HG02840 (cell line): Measurements from ENCODE around the gene ADM2.

Source experiments
- ATAC-seq: cut with Tn5 transposase; IDR thresholded peaks from one replicate; pipeline ENCODE4 v1.9.1; 2021; ENCODE audit warnings: mild to moderate bottlenecking, moderate library complexity, moderate number of reproducible peaks; ENCODE audit not compliant: unreplicated experiment, low FRiP score

The ADM2 gene

GRCh38 chr22:50483106-50483505 is 1.8 kb downstream of the ADM2 start:
- ATAC-seq = no peak

- ATAC-seq = no peak
Measured at GRCh38 chr22:50483556-50483955, 2.2 kb downstream of the ADM2 start.

GRCh38 chr22:50483977-50484853 is 2.9 kb downstream of the ADM2 start:
- ATAC-seq = no peak

GRCh38 chr22:50485221-50486131 is 4.1 kb downstream of the ADM2 start:
- no peak for ATAC-seq

GRCh38 chr22:50486561-50487289 is 5.4 kb downstream of the ADM2 start, which contains the start of gene MIOX:
Gene MIOX (plus strand): TSS chr22:50486859. CDS start chr22:50486898, 39 bp downstream.
- no peak for ATAC-seq

- no peak for ATAC-seq
Measured at GRCh38 chr22:50487290-50488005, 6.1 kb downstream of the ADM2 start.

- no peak for ATAC-seq
Measured at GRCh38 chr22:50488006-50488677, 6.8 kb downstream of the ADM2 start.

GRCh38 chr22:50488886-50489285 is 7.5 kb downstream of the ADM2 start:
- no peak for ATAC-seq

GRCh38 chr22:50489363-50490243 is 8.3 kb downstream of the ADM2 start:
- no peak for ATAC-seq

GRCh38 chr22:50490531-50491308 is 9.4 kb downstream of the ADM2 start:
- ATAC-seq = no peak

- no peak for ATAC-seq
Measured at GRCh38 chr22:50497093-50497492, 15.8 kb downstream of the ADM2 start.

- ATAC-seq = no peak
Measured at GRCh38 chr22:50498322-50498890, 17.1 kb downstream of the ADM2 start.

GRCh38 chr22:50500452-50500851 is 19.1 kb downstream of the ADM2 start:
- ATAC-seq = no peak

- no peak for ATAC-seq
Measured at GRCh38 chr22:50502096-50502495, 20.8 kb downstream of the ADM2 start.

GRCh38 chr22:50502628-50503474 is 21.5 kb downstream of the ADM2 start:
- ATAC-seq = no peak

- ATAC-seq = no peak
Measured at GRCh38 chr22:50503475-50504145, 22.3 kb downstream of the ADM2 start.
